NCI-H146 treated with DMSO at 0.1 percent for 48 hours (cell line): ENCODE data around the gene P2RX5.
"Not testable (repeated sequence)": the region's sequence is repeated elsewhere in the genome, so short reads cannot be mapped to it uniquely, and the experiment has no call there.

Experiments
- DNase-seq: peaks from one replicate; lab custom pipeline; 2025; ENCODE audit not compliant: unreplicated experiment; lab: John Stamatoyannopoulos, UW

P2RX5 gene

GRCh38 chr17:3715296-3715695 is 19.3 kb upstream of the P2RX5 start:
- DNase-seq = no peak

- DNase-seq = no peak
Observed at GRCh38 chr17:3712811-3713463, 17.0 kb upstream of the P2RX5 start.

GRCh38 chr17:3710951-3711383 is 15.0 kb upstream of the P2RX5 start:
- DNase-seq = no peak

- DNase-seq = no peak
Observed at GRCh38 chr17:3708366-3708765, 12.4 kb upstream of the P2RX5 start.

GRCh38 chr17:3705718-3705984 is 9.7 kb upstream of the P2RX5 start:
- not testable (repeated sequence) for DNase-seq

- DNase-seq = no peak
Observed at GRCh38 chr17:3704931-3705717, 9.2 kb upstream of the P2RX5 start.

- not testable (repeated sequence) for DNase-seq
Observed at GRCh38 chr17:3702041-3702539, 6.1 kb upstream of the P2RX5 start.

GRCh38 chr17:3699951-3700350 is 4.0 kb upstream of the P2RX5 start:
- no peak for DNase-seq

GRCh38 chr17:3698139-3698538 is 2.2 kb upstream of the P2RX5 start:
- DNase-seq = no peak

- no peak for DNase-seq
Observed at GRCh38 chr17:3697103-3697476, 1.1 kb upstream of the P2RX5 start.

GRCh38 chr17:3695129-3695722 is 729 bp downstream of the P2RX5 start:
- peak; percentile 60 for DNase-seq

- DNase-seq = no peak
Observed at GRCh38 chr17:3693829-3694231, 2.1 kb downstream of the P2RX5 start.

GRCh38 chr17:3693141-3693540 is 2.8 kb downstream of the P2RX5 start:
- no peak for DNase-seq

GRCh38 chr17:3692346-3692745 is 3.6 kb downstream of the P2RX5 start:
- no peak for DNase-seq

GRCh38 chr17:3691617-3692067 is 4.3 kb downstream of the P2RX5 start:
- no peak for DNase-seq

- no peak for DNase-seq
Observed at GRCh38 chr17:3690094-3690715, 5.8 kb downstream of the P2RX5 start.

- no peak for DNase-seq
Observed at GRCh38 chr17:3689262-3690093, 6.5 kb downstream of the P2RX5 start.

- DNase-seq = no peak
Observed at GRCh38 chr17:3688852-3689261, 7.1 kb downstream of the P2RX5 start.

GRCh38 chr17:3688027-3688553 is 7.9 kb downstream of the P2RX5 start:
- no peak for DNase-seq

GRCh38 chr17:3685174-3685573 is 10.8 kb downstream of the P2RX5 start:
- DNase-seq = no peak
